GM18519 (cell line): ENCODE data around the gene TRPM3.

Experiments
- ATAC-seq: cut with Tn5 transposase; IDR thresholded peaks from one replicate; pipeline ENCODE4 v1.9.1; 2021; ENCODE audit warnings: mild to moderate bottlenecking, moderate library complexity; ENCODE audit not compliant: unreplicated experiment, low FRiP score

TRPM3 gene

DNA sequence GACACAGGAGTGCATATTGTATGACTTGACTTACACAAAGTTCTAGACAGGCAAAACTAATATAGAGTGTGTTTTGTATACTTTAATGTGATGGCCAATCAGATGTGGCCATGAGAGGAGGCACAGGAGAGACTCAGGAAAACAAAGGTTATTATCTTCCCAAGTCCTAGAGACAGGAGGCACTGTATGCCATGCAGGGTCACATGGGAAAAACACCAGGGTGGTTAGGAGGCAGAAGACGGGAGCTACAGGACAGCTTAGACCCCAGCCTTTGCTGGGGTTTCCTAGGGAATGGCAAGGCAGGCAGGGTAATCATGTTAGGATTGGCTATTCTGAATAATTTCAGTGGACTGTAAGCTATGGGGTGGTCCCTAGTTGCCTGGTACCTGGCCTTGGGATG, 16.2 kb downstream of the TRPM3 start:
- no peak for ATAC-seq

DNA sequence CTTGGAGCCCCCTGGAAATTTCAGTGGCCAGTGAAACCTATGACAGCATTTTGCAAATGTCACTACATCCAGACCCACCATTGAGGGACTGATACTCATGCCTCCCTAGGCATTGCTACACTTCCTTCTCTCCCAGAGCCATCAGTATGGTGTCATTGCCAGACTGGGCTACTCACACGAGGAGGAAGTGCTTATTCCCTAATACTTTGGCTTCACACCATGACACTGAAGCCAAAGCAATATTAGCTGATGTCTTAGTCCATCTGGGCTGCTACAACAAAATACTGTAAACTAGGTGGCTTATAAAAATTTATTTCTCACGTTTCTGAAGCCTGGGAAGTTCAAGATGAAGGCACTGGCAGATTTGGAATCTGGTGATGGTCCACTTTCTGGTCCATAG, 22.6 kb downstream of the TRPM3 start:
- ATAC-seq: no peak

DNA sequence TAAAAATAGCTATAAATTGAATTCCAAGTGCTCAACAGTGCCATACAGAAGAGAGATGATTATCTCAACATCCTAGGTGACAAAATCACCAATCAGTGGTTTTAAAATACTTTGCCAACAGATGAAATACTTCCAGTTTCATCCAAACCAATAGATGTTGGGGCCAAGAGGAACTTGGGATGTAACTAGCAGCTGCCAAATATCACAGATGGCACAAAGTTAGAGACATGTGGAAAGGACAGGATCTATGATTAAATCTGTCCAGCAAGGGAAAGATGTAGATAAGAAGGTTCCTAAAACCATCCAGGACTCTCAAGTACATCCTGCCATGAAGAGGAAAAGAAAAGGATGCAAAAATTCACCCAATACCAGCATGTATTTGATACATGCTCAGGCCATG, 23.8 kb downstream of the TRPM3 start:
- ATAC-seq: no peak

DNA sequence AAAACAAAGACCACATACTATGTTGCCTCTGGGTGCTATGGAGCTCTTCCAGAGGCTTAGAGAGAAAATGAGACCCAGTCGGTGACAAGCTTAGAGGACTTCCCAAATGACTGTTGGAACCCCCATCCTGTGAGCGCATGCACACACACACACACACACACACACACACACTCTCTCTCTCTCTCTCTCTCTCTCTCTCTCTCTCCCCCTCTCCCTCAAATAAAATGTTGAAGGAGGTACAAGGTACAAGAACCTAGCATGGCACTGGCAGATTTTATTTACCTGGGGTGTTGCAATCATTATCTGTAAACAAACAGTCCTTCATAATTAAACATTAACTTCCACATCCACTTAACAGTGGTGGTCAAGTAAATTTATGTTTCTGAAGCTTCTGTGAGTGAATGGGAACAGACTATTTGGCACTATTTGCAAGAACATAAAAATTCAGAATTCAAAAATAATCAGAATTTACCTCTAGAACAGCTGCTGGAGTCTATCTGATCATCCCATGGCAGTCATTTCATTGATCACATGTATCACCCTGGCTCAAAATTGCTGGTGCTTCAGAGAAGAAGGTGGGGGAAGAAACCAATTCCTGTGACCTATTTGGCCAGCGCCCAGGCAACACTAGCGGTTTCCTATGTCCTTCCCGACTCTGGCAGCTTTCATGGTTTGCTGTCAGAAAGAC, 24.9 kb downstream of the TRPM3 start:
- ATAC-seq: no peak

DNA sequence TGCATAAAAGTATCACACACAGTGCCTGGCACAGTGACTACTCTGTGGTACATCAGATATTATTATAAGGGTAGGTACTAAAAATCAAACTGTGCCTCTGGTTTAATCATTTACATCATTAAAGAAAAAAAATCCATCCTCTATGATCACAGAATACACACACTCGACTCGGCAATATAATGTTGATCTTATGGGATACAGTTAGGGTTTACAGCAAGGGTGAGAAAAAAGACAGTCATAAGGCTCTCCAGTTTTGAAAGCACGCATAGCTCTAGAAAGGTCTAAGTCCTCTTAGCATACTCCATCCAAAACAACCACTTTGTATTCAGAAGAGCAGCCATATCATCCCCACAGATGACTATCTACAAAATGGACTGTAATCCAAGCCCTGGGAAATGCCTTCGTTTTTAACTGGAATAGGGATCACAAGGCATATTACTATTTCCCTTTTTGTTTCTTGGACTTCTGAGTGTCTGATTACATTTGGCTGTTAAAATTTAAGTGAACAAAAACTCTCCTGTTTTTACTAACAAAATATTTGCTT, 26.6 kb downstream of the TRPM3 start:
- ATAC-seq: no peak

DNA sequence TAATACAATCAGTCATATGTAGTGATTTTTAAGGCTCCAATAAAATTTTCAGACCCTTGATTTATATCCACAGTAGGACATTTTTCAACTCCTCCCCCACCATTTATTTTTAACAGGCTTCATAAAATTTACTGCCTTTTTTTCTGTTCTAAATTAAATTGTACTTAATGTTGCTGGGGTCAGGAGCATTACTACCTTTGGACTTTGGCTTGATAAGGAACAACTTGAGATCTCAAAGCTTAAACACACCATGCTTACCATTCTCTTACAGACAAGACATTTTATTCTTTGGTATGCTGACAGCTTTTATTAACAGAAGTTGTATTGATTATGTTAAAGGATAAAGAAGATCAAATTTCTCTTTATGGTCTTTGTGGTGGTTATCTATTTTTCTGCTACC, 30.5 kb downstream of the TRPM3 start:
- no peak for ATAC-seq

DNA sequence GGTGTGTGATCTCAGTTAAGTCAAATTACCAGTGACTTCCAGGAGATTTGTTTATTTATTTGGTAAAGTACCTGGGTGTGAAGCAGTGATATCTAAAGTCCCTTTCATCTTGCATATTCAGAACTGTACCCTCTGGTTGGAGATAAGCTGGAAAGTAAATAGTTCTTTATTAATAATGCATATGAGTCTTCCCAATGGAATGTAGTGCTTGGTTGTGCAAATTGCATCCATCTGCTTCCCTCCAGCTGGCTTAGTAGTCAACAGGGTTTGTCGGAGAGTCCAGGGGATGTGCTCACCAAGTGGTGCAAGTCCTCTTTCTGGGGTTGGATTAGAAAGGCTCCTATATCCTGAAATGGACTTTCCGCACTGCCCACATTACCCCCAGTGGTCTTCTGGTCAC, 42.0 kb downstream of the TRPM3 start:
- ATAC-seq: no peak

DNA sequence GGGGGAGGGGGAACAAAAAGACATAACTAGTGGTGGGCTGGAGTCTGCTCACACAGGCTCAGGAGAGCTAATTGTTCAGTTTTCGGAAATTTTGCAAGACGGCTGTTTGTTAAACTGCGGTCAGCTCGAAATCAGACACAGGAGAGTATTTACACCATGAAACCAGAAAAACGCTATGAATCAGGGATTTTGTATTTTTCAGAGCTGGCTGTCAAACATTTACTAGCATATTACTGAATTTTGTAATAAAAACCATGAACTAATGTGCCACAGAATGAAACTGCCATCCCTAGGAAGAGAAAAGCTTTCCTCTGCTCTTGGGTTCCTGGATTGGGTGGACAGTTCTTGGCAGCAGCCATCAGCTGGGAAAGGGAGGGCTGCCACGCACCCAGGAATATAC, 45.3 kb downstream of the TRPM3 start:
- ATAC-seq: no peak

DNA sequence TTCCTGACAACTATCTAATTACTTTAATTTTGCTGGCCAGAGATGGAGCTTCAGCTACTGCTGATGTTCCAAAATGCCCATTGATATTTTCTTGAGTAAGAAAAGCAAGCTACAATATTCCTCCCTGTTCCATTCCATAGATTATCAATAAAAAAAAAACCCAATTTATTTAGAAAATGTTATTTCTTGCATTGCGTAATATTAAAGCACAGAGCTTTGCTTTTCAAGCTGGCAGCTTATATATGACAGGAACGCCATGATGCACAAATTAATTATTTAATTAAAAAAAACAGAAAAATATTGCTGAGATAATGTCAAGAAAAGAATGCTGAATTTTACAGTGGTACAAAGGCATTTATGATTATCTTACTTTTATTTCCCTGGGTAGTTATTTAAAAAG, 47.9 kb downstream of the TRPM3 start:
- no peak for ATAC-seq

DNA sequence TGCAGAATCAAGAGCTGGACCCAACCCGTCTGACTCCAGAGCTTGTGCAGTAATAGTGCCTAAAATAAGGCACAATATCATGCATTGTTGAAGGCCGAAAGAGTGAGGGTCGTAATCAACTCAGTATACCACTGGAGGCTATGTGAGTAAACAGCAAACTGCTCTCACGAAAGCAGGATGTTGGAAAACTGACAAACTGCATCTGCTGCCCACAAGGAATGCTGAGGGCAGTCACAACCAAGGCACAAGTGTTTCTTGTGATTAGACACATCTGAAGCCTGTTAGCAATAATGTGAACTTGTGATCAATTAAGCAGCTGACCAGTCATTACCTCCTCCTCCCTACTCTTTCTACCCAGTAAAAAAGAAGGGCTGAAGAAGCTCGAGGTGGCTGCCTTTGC, 48.8 kb downstream of the TRPM3 start:
- ATAC-seq: no peak

DNA sequence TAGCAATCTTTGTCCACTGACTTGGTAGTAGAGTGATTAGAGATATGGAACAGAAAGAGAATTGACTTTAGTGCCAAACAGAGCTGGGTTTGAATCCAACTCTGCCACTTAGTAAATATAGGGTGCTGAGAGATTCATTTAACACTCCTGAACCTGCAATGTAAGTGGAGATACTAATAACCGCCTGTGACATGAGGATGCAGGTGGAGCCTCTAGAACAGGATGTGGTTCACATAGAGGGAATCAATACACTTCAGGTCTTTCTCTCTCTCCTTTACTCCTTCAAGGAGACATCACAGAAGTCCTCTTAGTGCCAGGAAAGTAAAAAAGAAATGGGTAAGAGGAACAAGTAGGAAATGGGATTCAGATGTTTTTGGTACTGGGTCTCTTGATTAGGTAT, 49.8 kb downstream of the TRPM3 start:
- ATAC-seq: no peak

DNA sequence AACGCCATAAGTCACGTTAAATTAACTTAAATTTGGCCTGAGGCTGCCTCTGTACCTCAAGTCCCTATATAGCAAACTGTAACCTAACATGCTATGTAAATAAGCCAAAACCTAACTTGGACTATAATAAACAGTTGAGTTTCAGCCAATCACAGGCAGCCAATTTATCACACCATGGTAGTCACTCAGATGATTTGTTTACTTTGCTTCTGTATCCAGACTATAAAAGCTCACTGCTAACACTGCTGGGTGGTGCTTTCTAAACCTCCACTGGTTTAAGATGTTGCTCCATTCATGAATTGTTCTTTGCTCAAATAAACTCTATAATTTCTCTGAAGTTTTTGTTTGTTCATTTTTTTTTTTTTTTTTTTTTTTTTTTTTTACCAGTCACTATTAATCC, 62.8 kb downstream of the TRPM3 start:
- ATAC-seq: no peak

DNA sequence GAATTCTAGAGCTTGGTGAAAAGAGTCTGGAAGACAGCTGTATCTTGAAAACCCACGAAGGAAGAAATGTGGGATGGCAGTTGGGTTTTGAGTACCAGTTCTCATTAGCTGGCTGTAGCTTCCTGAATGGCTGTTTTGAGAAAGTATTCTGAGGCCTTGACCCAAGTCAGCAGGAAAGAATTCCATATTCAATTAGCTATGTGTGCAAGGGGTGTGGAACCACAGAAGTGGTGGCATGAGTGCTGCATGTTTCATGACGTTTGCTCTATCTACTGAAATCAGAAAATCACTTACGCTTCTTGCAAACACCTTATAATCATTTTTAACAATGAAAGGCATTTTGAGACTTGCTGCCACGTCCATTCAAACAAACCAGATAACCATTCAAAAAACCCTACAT, 69.1 kb downstream of the TRPM3 start:
- no peak for ATAC-seq

DNA sequence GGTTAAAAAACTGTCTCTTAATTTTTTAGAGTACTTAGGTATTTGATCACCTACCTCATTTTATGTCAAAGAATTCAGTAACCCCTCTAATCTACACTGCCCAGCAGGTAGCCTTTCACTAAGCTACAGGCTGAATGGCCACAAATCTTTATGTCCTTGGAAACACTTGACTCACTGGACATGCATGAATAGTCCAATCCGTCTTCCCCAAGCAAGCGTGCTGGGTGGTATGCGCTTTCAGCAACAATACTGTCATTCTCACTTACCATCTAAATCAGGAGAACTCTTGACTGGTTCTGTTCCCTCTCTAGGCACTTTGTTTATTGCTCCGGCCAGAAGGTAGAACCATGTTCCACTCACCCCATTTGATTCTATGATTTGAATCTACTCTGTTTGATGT, 73.1 kb downstream of the TRPM3 start:
- no peak for ATAC-seq

DNA sequence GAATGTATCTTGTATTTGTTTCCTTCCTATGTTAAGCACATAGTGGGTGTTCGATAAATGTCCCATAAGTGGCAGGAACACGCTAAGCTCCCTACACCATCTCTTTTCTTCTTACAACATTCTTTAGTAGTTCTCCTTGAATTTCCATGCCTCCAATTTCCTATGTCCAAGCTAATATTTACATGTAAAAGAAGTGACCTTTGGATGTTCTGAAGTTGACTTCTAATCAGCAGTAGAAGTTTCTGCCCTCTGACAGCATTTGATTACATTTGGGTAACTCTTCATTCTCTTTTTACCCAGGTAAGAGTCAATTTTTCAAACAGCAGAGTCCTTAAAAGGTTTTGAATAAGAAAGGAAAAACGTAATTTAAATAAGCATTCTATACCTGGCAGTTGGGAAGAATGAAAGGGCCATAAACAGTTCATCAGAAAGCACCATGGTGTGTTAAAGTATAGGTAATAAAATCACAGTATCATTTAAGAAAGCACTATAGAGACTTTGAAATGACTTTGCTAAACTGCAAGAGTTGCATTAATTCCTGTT, 78.9 kb downstream of the TRPM3 start:
- no peak for ATAC-seq

DNA sequence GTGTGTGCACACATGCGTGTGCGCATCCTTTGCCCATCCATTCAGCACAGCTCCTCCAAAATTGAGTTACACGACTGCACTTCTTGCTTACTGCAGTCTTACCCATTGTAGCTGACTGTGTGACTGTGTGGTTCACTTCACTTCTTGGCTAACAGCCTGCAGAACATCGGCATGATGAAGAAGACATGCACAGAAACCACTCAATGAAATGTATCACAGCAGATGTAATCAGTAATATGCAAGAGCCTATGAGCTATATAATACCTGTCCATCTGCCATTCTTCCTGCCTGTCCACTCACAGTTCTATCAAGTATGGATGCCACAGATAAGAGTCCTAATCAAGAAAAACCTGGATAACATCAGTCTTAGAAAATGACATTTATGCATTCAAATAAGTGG, 83.9 kb downstream of the TRPM3 start:
- no peak for ATAC-seq

DNA sequence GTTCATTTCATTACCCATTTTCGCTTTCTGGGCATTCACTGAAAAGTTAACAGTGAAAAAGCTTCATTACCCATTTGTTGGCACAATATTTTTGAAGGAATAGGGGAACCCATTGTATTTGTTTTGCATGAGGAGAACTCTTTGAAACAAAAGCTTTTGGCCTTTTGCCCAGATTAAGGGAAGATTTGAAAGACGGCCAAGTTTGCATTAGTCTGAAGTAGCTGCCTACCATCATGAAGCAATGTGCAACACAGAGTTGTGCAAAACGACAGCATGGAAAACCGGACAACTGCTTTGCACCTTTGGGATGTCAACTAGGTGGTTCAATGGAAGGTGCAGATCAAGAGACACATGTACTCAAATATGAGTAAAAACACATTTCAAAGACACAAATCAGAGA, 84.9 kb downstream of the TRPM3 start:
- ATAC-seq: no peak

DNA sequence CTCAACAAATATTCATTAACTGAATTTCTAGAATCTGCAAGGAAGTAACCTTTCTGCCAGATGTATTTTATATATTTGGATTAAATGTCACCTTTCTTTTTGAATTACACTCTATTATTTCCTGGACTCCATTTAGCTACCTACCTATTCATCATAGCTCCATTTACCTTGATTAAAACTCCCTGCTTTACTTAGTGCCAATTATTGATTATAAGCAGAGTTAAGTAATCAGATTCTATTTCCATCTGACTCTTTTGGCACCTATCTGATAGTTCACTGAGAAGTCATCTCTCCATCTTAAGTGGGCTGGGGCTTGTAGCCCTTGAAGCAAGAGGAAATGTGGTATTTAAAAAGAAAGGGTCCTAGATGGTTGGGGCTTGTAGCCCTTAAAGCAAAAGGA, 88.6 kb downstream of the TRPM3 start:
- ATAC-seq: no peak

DNA sequence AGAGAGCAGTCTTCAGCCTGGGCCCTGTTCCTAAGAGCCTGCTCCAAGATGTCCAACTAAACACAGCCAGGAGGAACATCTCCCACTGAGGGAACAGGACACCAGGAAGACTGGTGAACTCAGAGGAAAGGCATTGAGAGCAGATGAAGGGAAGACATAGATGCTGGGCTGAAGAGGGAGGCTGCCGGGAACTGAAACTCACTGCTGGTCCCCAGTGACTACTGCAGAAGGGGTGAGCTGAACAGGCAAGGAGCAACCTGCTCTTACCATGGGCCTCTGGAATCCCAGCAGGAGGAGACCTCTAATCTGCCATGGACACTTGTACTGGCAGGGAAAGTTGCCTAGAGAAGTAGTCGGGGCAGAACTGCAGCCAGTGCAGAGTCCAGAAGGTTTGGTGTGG, 95.7 kb downstream of the TRPM3 start:
- no peak for ATAC-seq

DNA sequence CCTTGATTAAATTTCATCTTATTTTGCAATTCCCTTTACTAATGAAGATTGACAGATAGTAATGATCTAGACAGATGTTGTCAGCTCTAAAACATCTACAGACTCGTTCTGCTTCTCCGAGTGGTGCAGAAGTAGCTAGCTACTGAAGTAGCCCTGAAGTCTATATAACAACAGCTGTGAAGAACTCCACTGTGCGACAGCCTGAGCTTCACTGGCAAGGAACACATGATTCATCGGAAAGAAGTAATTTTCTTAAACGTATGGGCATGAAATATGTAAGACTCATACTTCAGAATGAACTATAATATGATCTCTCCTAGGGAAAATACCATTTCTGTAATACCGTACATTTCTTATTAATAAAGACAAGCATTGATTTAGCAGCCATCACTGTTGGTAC, 96.2 kb downstream of the TRPM3 start:
- no peak for ATAC-seq

DNA sequence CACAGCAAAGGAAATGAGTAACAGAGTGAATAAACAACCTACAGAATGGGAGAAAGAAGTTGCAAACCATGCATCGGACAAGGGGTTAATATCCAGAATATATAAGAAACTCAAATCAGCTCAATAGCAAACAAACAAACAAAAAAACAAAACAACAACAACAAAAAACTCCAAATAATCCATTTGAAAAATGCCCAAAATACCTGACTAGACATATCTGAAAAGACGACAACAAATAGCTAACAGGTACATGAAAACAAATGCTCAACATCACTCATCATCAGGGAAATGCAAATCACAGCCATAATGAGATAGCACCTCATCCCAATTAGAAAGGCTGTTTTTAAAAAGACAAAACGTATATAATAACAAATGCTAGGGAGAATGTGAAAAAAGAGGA, 111.2 kb downstream of the TRPM3 start:
- no peak for ATAC-seq

DNA sequence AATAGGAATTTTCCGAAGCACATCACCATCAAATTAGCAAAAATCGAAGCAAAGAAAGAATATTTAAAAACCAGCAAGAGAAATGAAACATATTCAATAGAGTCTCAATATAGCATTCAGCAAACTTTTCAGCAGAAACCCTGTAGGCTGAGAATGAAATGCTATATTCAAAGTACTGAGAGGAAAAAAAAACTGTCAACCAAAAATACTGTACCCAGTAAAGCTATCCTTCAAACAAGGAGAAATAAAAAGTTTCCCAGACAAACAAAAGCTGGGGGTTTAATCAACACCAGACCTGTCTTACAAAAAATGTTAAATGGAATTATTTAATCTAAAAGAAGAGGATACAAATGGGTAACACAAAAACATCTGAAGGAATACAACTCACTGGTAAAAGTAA, 116.0 kb downstream of the TRPM3 start:
- no peak for ATAC-seq

DNA sequence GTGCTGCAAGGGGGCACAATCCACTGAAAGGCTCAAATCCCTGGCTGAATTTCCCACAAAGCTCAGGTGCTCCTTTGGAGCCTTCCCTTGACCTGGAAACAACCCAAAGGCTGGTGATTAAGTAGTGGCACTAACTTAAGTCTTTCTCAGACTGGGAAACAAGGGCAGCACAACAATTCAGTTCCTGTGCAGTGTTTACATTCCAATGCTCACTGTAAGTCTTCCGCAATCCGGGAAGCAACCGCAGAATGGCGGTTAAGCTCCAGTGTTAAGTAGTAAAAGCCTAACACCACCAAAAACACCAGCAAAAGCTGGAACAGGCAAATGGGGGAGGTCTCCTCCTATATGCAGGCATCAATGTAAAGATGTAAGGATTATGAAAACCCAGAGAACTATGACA, 117.2 kb downstream of the TRPM3 start:
- no peak for ATAC-seq
